ENCODE results near the gene FTO.
A peak's percentile ranks its signal among the peaks of the same experiment; 100 is the strongest.

FTO gene

DNA sequence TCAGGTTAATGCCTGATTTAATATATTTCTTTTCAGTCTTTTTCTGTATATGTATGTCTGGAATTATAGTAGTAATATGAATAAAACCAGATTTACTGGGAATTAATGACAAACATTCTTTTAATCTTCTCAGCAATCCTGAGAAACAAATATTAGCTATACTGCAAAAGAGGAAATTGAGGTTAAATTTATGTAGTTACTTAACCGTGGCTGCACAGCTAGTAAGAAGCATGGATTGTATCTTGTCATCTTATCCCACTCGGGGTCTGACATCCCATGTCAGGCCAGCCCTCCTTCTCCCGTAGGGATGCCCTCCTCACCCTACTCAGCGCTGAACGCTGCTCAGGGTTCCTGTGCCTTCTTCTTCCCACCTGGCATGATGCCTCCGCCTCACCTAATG is 143.0 kb downstream of the FTO start:
- DNase-seq (ENCODE audit: insufficient read length, low spot score) (no peak), FAIRE-seq (no peak)
- no peak for TF ChIP-seq POLR2A (IDR thresholded peaks at IDR 0.05; ENCODE audit: low read depth, low read length)

DNA sequence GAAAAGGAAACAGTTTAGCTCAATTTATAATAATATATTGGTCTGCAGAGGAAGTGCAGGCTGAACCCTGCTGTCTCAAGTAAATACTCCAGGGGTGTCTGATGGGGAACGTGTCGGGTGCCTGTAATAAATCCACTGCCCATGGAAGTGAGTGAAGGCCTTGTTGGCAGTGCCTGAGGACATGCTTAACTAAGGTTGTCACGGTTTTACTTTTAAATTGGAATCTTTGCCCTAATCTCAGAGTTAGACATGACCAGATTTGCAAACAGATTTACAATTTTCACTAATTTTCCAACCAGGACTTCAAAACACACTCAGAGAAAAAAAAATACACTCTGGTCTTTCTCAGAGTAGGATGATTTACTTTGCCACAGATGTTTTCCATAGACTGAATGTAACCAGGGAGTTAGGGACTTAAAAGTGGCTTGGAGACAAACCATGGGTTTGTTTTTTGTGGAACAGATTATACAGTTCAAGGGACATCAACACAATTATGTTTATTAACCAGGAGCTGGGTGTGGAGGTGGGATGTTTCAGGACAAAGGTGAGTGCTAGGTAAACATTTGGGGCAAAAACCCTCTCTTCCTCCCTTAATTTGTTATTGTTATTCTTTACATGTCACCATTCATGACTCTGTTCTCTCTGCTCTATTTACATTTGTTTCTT is 144.5 kb downstream of the FTO start:
- FAIRE-seq: no peak
- TF ChIP-seq POLR2A (IDR thresholded peaks at IDR 0.05; ENCODE audit: low read depth, low read length): no peak
- no peak for DNase-seq (ENCODE audit: insufficient read length, low spot score)

DNA sequence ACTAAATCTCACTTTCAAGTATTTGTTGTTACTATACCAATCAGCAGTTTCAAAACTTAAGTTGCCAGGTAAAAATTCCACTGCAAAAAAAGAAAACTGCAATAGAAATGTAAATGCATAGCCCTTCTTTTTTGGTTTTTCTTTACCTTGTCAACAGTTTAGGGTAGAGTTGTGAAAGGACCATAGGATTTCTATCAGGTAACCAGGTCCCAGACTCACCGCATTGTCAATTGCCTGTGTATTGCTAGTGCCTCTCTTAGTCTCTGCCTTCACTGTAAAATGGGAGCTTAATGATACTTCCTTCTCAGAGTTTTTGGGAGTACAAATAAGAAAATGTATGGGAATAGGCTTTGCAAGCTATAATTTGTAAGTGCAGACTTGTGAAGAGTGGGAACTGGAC is 145.0 kb downstream of the FTO start:
- FAIRE-seq: peak; percentile 20
- no peak for TF ChIP-seq POLR2A (IDR thresholded peaks at IDR 0.05; ENCODE audit: low read depth, low read length)
- no peak for DNase-seq (ENCODE audit: insufficient read length, low spot score)

DNA sequence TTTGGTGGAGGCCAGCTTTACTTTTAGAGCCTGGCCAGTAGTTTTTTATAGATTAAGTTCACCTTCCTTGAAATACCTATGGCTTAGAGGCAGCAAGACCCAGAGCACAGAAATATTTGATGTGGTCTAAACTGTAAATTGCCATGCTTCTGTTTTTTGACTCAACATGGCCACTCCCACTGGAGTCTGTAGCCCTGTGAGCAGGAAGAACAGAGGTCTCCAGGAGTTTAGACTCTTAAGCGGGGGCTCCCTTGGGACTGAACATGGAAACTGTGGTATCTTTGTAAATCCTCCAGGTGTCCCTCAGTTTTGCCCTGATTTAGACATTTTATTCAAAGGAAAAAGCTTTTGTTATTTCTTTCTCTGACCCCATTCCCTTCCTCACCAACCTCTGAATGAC is 145.6 kb downstream of the FTO start:
- TF ChIP-seq POLR2A (IDR thresholded peaks at IDR 0.05; ENCODE audit: low read depth, low read length): no peak
- no peak for DNase-seq (ENCODE audit: insufficient read length, low spot score)
- FAIRE-seq: no peak

DNA sequence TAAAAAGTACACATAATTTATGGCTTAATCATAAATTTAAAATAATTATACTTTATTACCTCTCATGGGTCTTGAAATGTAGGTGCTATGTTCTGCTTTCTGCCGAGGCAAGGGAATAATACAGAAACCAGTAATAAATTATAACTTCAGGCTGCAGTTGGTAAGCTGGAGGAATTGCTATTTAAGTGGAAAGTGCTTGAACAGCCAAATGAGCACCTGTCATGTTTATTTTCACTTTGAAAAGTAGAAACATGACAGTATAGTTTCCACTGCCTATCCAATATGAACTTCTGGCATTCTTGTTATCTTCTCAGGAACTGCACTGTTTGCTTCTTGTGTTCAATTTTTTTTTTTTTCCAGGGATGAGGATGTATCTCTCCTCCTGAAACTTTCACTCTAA is 146.0 kb downstream of the FTO start:
- FAIRE-seq: no peak
- TF ChIP-seq POLR2A (IDR thresholded peaks at IDR 0.05; ENCODE audit: low read depth, low read length): no peak
- no peak for DNase-seq (ENCODE audit: insufficient read length, low spot score)

DNA sequence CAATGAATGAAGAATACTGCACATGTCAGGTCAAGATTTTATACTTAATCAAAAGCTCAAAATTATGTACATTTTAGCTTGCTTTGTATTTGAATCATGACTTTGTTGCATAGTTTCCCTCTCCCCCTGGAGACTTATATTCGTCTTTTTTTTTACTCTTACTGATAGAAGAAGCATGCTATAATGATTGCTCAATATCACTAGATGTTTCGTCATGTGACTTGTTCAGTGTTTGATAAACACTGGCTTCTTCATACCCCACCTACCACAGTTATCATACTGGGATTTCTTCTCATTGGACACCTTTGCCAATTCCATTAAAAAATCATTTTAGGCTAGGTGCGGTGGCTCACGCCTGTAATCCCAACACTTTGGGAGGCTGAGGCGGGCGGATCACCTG is 148.7 kb downstream of the FTO start:
- FAIRE-seq: no peak
- no peak for TF ChIP-seq POLR2A (IDR thresholded peaks at IDR 0.05; ENCODE audit: low read depth, low read length)

DNA sequence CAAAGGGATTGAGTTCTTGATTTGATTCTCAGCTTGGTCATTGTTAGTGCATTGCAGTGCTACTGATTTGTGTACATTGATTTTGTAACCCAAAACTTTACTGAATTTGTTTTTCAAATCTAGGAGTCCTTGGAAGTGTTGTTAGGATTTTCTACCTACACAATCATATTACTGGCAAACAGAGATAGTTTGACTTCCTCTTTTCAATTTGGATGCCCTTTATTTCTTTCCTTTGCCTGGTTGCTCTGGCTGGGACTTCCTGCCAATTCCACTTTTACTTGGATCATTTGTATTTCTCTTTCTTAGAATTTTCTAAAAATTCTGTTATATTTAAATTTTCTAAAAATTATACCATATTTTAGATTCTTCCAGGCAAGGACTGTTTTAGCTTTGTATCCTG is 151.1 kb downstream of the FTO start:
- no peak for TF ChIP-seq POLR2A (IDR thresholded peaks at IDR 0.05; ENCODE audit: low read depth, low read length)
- DNase-seq (ENCODE audit: insufficient read length, low spot score) (no peak), FAIRE-seq (no peak)

More for the DNA sequence above, 148.7 kb downstream of the FTO start:
- no peak for DNase-seq (ENCODE audit: insufficient read length, low spot score)

DNA sequence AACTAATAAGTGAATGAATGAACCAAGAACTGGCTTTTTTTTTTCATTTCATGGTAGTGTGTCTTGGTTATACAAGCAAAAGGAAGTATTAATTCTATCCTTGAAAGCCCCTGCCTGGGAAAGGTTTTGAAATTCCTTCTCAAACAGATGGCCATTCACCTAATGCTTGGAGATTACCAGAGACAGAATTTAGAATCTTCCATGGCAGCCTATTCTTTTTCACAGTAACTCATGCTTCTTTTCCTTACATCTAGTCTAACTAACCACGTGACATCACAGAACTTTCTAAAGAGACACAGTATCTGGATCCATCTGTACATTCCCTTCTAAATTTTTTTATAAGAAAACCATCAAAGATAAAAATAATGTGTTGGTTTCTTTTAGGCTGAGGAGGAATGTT is 151.6 kb downstream of the FTO start:
- no peak for DNase-seq (ENCODE audit: insufficient read length, low spot score)
- TF ChIP-seq POLR2A (IDR thresholded peaks at IDR 0.05; ENCODE audit: low read depth, low read length): no peak
- no peak for FAIRE-seq

DNA sequence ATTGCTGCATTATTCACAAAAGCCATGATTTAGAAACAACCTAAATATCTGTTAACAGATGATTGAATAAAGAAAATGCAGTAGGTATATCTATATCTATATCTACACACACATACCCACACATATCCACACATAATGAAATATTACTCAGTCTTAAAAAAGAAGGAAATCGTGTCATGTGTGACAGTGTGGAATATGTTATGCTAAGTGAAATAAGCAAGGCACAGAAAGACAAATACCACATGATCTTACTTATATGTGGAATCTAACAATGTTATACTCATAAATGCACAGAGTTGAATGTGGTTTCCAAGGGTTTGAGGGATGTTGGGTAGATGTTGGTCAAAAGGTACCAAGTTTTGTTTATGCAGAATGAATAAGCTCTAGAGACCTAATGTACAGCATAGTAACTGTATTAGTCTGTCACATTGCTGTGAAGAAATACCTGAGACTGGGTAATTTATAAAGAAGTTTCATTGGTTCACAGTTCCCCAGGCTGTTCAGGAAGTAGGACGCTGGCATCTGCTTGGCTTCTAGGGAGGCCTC is 156.1 kb downstream of the FTO start:
- no peak for TF ChIP-seq POLR2A (IDR thresholded peaks at IDR 0.05; ENCODE audit: low read depth, low read length)
- no peak for DNase-seq (ENCODE audit: insufficient read length, low spot score)
- FAIRE-seq: no peak

DNA sequence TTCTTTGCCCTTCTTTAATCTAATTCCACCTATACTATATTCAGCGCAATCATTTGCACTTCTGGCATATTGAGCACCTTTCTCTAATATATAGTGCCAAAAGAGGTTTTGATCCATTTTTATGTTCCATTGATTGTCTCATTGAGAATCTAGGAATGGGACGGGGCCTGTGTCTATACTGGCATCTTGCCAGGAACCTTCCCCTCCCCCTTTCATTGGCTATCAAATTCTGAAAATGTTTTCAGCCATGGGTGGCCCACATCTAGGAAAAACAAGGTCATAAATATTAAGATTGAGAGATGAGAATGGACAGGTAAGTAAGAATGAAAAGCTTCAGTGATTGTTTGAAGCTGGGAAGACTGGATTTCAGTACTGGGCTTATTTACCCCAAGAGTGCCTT is 159.9 kb downstream of the FTO start:
- FAIRE-seq (no peak), DNase-seq (ENCODE audit: insufficient read length, low spot score) (no peak)
- TF ChIP-seq POLR2A (IDR thresholded peaks at IDR 0.05; ENCODE audit: low read depth, low read length): no peak

DNA sequence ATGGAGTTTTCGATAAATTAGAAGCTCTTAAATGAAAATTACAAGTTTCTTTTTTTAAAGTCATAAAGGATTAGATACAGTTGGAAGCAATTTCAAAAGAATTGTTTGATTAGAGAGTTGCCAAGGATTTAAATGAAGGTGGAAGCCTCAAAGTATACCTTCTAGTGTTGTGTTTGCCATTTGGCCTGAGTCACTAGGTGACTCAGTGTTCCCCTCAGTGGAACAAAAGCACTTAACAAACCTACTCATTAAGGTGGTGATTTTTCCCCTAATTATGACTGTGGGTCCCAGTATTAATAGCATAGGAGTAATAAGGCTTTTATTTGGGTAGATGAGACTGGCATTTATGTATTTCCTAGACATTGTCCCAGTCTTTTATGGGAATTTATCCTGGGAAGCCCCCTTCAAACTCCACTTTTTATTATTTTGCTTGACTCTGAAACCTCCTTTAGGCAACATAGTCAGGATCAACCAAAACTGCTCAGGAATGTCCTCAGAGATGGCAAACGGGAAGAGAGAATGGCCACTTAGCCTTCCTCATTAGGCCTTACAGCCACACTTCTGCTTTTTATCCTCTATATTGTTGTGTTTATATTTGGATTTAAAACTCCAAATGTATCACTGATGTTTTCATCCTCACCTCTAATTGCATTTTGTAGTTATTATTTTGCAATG is 161.0 kb downstream of the FTO start:
- DNase-seq (ENCODE audit: insufficient read length, low spot score) (no peak), FAIRE-seq (peak; percentile 96)
- no peak for TF ChIP-seq POLR2A (IDR thresholded peaks at IDR 0.05; ENCODE audit: low read depth, low read length)

DNA sequence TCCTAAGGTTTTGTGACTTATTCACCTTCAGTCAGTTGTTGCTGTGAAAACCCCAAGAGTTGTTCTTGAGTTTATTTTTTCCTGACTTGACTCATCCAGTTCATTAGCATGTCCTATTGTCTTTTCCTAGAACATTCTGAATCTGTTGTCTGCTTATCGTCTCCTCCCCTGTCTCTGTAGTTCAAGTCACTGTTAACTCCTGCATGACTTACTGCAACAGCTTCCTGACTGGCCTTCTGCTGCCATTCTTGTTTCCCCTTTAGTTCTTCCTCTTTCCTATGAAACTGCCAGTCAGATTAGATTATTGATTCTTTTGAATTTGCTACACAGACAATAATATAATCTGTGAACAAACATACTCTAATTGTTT is 161.5 kb downstream of the FTO start:
- DNase-seq (ENCODE audit: insufficient read length, low spot score): no peak
- peak; percentile 81 for FAIRE-seq
- TF ChIP-seq POLR2A (IDR thresholded peaks at IDR 0.05; ENCODE audit: low read depth, low read length): no peak

DNA sequence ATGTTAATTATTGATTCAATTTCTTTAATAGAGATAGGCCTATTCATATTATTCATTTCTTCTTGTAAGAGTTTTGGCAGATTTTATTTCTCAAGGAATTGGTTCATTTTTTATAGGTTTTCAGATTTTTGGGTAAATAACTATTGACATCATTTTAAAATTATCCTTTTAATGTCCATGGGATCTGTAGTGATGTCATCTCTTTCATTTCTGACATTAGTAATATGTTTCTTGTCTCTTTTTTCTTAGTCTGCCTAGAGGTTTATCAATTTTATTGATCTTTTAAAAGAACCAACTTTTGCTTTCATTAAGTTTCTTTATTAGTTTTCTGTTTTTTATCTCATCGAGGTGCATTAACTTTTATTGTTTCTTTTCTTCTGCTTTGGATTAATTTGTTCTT is 162.6 kb downstream of the FTO start:
- no peak for FAIRE-seq
- no peak for TF ChIP-seq POLR2A (IDR thresholded peaks at IDR 0.05; ENCODE audit: low read depth, low read length)
- DNase-seq (ENCODE audit: insufficient read length, low spot score): no peak

DNA sequence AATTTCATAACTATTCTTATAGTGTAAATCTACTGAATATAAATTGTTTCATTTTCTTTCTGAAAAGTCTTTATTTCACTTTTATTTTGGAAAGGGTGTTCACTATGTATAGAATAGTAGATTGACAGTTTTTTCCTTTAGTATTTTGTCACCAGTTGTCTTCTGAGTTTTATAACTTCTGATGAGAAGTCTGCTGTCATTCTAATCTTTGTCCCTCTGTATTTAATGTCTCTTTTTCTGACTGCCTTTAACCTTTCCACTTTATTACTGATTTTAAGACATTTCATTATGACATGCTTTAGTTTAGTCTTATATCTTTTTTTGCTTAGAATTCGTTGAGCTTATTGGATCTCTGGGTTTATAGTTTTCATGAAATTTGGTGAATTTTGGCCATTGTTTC is 166.9 kb downstream of the FTO start:
- no peak for FAIRE-seq
- no peak for DNase-seq (ENCODE audit: insufficient read length, low spot score)
- TF ChIP-seq POLR2A (IDR thresholded peaks at IDR 0.05; ENCODE audit: low read depth, low read length): no peak
